Heart left ventricle (tissue), 16 donors: ENCODE data around the gene HNRNPC. TPM values are rescaled to one million over a fixed set of nuclear protein-coding genes. Genes with fewer than 3 reads are reported as not detected.

Experiments
- ATAC-seq, 4 donors: fragments of 200-7000 bp; cut with Tn5 transposase; one replicate each; pipeline ENCODE4 v1.9.1; 2020 to 2022; ENCODE audit warnings: moderate library complexity in 4 of 4, mild to moderate bottlenecking in 3 of 4, moderate number of reproducible peaks in 1 of 4
- DNase-seq, 5 donors: peaks; one replicate each; pipeline ENCODE4 v3.0.0-alpha.2; 2020
- H3K27ac ChIP-seq, 12 donors: fragments of 200-600 bp; sonication (generic) in 4 of 12; one replicate each; pipeline versions ENCODE4 v1.5.0 to v1.8.0; 2016 to 2022; ENCODE audit warnings: mild to moderate bottlenecking in 2 of 12
- H3K27me3 ChIP-seq, 9 donors: fragments of 200-600 bp; sonication (generic) in 2 of 9; one replicate each; pipeline versions ENCODE4 v1.5.1 to v1.8.0; 2016 to 2022; ENCODE audit warnings: mild to moderate bottlenecking in 3 of 9
- H3K36me3 ChIP-seq, 9 donors: fragments of 200-600 bp; sonication (generic) in 2 of 9; one replicate each; pipeline versions ENCODE4 v1.5.0 to v1.8.0; 2018 to 2022; ENCODE audit warnings: mild to moderate bottlenecking in 2 of 9
- H3K4me1 ChIP-seq, 12 donors: fragments of 200-600 bp; sonication (generic) in 4 of 12; one replicate each; pipeline versions ENCODE4 v1.5.0 to v1.8.0; 2016 to 2022; ENCODE audit warnings: mild to moderate bottlenecking in 3 of 12
- H3K4me3 ChIP-seq, 12 donors: fragments of 200-600 bp; sonication (generic) in 4 of 12; one replicate each; pipeline versions ENCODE4 v1.5.0 to v1.8.0; 2017 to 2022; ENCODE audit warnings: mild to moderate bottlenecking in 9 of 12, moderate library complexity in 4 of 12
- H3K9me3 ChIP-seq, 12 donors: fragments of 200-600 bp; sonication (generic) in 4 of 12; one replicate each; pipeline versions ENCODE4 v1.5.0 to v1.8.0; 2016 to 2022; ENCODE audit warnings: mild to moderate bottlenecking in 1 of 12
- POLR2A ChIP-seq, 2 donors: fragments of 450-650 bp; IDR thresholded peaks; one replicate each; pipeline ENCODE4 v1.6.1; 2017; ENCODE audit warnings: antibody characterized with exemption in 2 of 2, mild to moderate bottlenecking in 2 of 2, moderate library complexity in 2 of 2
- WGBS, 4 donors: extraction: QIAGEN DNeasy Blood & Tissue Kit in 2 of 4; methylation state at CpG; one replicate each; pipeline versions ENCODE4 v1.1.5 to v1.1.7; 2013 to 2018; 5-methylcytosine and 5-hydroxymethylcytosine counted together
- intact Hi-C, 10 donors: fragments of 100-400 bp; cut with DNase I; formaldehyde crosslinking; loops; one replicate each; pipeline versions ENCODE4 v1.11.1 to v1.14.2; 2022
- polyA plus RNA-seq, 2 donors: library from polyadenylated mRNA; stranded (reverse); fragments of 200-250 nt; gene quantifications; one replicate each; pipeline ENCODE4 v1.2.3, GENCODE V29; 2013
- total RNA-seq, 9 donors: library from RNA; depleted of rRNA in 2 of 9; stranded (reverse); fragments of >200 nt in 2 of 9; fragmentation: NEBNext Ultra II Directional in 3 of 9; extraction: Animal tissue kit (Norgen Biotek cat#: 25700) in 3 of 9; gene quantifications; one replicate each; pipeline versions ENCODE4 v1.1.0 to v1.2.4, GENCODE V29; 2016 to 2023
- TF ChIP-seq, protein P1 (sequence below), 12 donors: fragments of 200-600 bp; sonication (generic) in 4 of 12; IDR thresholded peaks; one replicate each; pipeline versions ENCODE4 v1.5.0 to v1.8.0; 2018 to 2022; ENCODE audit warnings: antibody characterized with exemption in 12 of 12, mild to moderate bottlenecking in 5 of 12
- donor health status: ischemic (EF 13 %, LVEDD 7.1; RV severe dilation, severe dysfunction).
- donor health status: healthy with polysubstance abuse.
- donor health status: DM: no; HTN: yes; CAD: no.
- donor health status: DM: no; HTN: no; CAD: no.
- donor health status: ischemic (EF 25% LVEDD 6.9; RV normal size, moderate dysfunction).
- donor health status: ischemic (EF 25% LVEDD 5.7; RV mildly dilated, moderate dysfunction).
- donor health status: healthy.
- donor health status: DM: yes; HTN: yes; CAD: no.
- donor health status: ischemic (EF 35%, LVEDD 5.7; RV mildly dilated, moderate dysfunction).
- donor health status: nonischemic (EF 11% LVEDD 7.7; RV severe dilation, severe dysfunction).
- donor health status: DM: yes; HTN: yes; CAD: no.
- donor health status: PGD.
- donor health status: ischemic (EF 29% LVEDD 5.4; RV normal size, mild dysfunction).
- donor health status: nonischemic (EF 23%, LVEDD 6.1; RV moderate dilation, normal function).

Gene HNRNPC
- total and polyA plus RNA-seq, 11 donors = 201 to 389 (median 255) TPM

DNA sequence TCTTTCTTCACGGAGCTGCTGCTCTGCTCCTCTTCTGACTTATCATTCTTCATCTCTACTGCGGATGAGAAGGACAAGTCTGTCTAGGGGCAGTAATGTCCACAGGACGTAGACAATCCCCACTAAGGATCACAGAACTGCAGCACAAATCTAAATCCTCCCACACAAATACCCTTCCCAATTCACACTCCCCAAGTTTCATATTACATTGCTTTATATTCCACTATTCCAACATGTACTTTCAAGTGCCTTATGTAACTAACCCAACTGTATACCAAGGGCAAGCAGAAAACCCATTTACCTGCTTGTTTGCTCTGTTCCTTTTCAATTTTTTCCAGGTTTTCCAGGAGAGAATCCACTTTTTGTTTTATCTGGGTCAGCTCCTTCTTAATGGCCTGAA is 57.7 kb downstream of the HNRNPC start:
- Histone ChIP-seq H3K27ac (no peak overlapping the region), H3K9me3 (no peaks in the 10 kb centered on the region), H3K4me1 (peaks cover 0 to 30% (median 9%) of the 10 kb centered on the region in 12 donors), H3K4me3 (no peak overlapping the region), H3K27me3 (no peaks in the 10 kb centered on the region), H3K36me3 (peaks cover 0 to 100% (median 99%) of the 10 kb centered on the region in 9 donors)
- no peak for ATAC-seq
- WGBS, 4 donors = 79 to 89% (median 83%) methylated on average over 3 of the region's 3 CpGs
- no peak for DNase-seq
- TF ChIP-seq POLR2A (IDR thresholded peaks at IDR 0.05) = no peak
- TF ChIP-seq, protein P1, sequence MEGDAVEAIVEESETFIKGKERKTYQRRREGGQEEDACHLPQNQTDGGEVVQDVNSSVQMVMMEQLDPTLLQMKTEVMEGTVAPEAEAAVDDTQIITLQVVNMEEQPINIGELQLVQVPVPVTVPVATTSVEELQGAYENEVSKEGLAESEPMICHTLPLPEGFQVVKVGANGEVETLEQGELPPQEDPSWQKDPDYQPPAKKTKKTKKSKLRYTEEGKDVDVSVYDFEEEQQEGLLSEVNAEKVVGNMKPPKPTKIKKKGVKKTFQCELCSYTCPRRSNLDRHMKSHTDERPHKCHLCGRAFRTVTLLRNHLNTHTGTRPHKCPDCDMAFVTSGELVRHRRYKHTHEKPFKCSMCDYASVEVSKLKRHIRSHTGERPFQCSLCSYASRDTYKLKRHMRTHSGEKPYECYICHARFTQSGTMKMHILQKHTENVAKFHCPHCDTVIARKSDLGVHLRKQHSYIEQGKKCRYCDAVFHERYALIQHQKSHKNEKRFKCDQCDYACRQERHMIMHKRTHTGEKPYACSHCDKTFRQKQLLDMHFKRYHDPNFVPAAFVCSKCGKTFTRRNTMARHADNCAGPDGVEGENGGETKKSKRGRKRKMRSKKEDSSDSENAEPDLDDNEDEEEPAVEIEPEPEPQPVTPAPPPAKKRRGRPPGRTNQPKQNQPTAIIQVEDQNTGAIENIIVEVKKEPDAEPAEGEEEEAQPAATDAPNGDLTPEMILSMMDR (IDR thresholded peaks at IDR 0.05) = no peak
- intact Hi-C loops = no loop called here

DNA sequence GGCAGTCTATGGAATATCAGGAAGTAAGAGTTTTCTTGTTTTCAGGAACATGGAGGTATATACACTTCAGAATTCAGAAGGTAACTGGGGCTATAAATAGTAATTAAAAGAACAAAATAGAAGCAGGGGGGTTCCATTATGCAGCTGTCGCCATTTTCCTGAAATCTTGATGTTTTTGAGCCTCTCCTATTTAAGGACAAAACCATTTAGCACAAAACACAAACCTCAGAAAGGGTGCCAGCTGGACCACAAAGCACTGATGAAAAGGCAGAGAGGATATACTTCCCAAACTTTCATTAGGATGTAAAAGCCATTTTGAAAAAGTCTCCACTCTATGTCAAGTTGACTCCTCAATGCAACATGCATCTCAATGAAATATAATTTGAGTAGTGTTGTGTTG is 59.2 kb downstream of the HNRNPC start:
- Histone ChIP-seq H3K4me3 (no peak overlapping the region), H3K27ac (no peak overlapping the region), H3K9me3 (no peaks in the 10 kb centered on the region), H3K4me1 (peaks cover 0 to 22% (median 12%) of the 10 kb centered on the region in 12 donors), H3K36me3 (peaks cover 0 to 100% (median 96%) of the 10 kb centered on the region in 9 donors), H3K27me3 (no peaks in the 10 kb centered on the region)
- TF ChIP-seq POLR2A (IDR thresholded peaks at IDR 0.05) = no peak
- TF ChIP-seq, protein P1 (IDR thresholded peaks at IDR 0.05) = no peak
- no peak for ATAC-seq
- DNase-seq = no peak
- WGBS, 4 donors = 80 to 93% (median 88%) methylated on average over 1 of the region's 1 CpG
- intact Hi-C loops = no loop called here

DNA sequence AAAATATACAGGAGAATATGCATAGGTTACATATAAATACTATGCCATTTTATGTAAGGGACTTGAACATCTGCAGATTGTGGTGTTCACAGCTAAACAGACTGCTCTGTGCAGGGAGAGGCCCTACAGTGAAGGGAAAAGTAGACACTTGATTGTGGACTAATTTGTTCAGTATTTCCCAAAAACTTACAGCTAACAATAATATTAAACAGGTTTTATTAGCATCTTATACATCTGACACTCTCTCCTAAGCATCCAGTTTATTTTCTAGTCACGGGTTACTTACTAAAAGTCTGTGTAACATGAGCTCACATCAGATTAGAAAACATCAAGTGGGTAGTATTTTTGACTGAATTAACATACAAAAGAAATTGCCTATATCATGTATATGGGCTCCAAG is 60.1 kb downstream of the HNRNPC start:
- 69 to 82% (median 73%) methylated on average over 1 of the region's 1 CpG for WGBS, 4 donors
- ATAC-seq = no peak
- intact Hi-C loops = no loop called here

GRCh38 chr14:21208554-21208953 is 60.7 kb downstream of the HNRNPC start:
- Histone ChIP-seq H3K4me1 (peaks cover 0 to 7% (median 0%) of the 10 kb centered on the region in 12 donors), H3K27ac (no peak overlapping the region), H3K36me3 (peaks cover 0 to 96% (median 86%) of the 10 kb centered on the region in 9 donors), H3K4me3 (no peak overlapping the region), H3K9me3 (no peaks in the 10 kb centered on the region), H3K27me3 (no peaks in the 10 kb centered on the region)
- intact Hi-C loops = no loop called here
- 96 to 99% (median 97%) methylated on average over 4 of the region's 4 CpGs for WGBS, 4 donors
- ATAC-seq = no peak
- TF ChIP-seq, protein P1 (IDR thresholded peaks at IDR 0.05) = no peak
- no peak for TF ChIP-seq POLR2A (IDR thresholded peaks at IDR 0.05)
- no peak for DNase-seq

More for the DNA sequence above, 60.1 kb downstream of the HNRNPC start:
- H3K27ac ChIP-seq = no peak overlapping the region
- H3K27me3 ChIP-seq = no peaks in the 10 kb centered on the region
- peaks cover 0 to 13% (median 4%) of the 10 kb centered on the region in 12 donors for H3K4me1 ChIP-seq
- no peak for DNase-seq
- H3K36me3 ChIP-seq = peaks cover 0 to 100% (median 92%) of the 10 kb centered on the region in 9 donors
- H3K4me3 ChIP-seq = no peak overlapping the region
- TF ChIP-seq, protein P1 (IDR thresholded peaks at IDR 0.05) = no peak
- no peak for TF ChIP-seq POLR2A (IDR thresholded peaks at IDR 0.05)
- no peaks in the 10 kb centered on the region for H3K9me3 ChIP-seq
